DMS153 (cell line): Measurements from ENCODE around the gene MYO15B.
A peak's percentile ranks its signal among the peaks of the same experiment; 100 is the strongest.

Experiments used
- DNase-seq: peaks from one replicate; lab custom pipeline; 2025; lab: John Stamatoyannopoulos, UW

MYO15B gene

DNA sequence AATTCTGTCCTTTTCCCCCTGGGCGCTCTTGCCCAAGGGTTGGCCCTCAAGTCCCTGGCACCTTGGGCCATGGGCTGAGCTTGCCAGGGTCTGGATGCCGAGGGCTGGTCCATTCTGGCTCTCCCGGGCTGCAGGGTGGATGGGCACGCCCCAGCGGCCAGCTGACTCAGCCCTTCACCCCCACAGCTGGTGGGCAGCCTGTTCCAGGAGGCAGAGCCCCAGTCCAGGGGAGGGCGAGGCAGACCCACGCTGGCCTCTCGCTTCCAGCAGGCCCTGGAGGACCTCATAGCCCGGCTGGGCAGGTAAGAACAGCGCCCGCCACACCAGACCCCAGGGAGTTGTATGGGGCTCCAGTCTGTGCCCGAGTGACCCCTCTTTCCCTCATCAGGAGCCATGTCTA lies 15.0 kb downstream of the MYO15B start:
- DNase-seq, result no peak

DNA sequence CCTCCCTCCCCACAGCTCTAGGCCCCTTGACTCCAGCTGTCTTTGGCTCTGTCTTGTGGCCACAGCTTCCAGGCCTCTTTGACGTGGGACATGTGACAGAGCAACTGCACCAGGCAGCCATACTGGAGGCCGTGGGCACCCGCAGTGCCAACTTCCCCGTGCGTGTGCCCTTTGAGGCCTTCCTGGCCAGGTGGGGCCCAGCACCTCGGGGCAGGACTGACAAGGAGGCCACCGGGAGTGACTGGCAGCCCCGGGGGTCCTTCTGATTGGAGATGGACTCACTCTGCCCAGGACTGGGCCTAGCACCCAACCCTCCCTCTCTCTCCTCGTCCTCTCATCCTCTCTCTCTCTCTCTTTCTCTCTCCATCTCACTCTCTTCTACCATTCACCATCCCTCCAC lies 15.5 kb downstream of the MYO15B start:
- no peak for DNase-seq

DNA sequence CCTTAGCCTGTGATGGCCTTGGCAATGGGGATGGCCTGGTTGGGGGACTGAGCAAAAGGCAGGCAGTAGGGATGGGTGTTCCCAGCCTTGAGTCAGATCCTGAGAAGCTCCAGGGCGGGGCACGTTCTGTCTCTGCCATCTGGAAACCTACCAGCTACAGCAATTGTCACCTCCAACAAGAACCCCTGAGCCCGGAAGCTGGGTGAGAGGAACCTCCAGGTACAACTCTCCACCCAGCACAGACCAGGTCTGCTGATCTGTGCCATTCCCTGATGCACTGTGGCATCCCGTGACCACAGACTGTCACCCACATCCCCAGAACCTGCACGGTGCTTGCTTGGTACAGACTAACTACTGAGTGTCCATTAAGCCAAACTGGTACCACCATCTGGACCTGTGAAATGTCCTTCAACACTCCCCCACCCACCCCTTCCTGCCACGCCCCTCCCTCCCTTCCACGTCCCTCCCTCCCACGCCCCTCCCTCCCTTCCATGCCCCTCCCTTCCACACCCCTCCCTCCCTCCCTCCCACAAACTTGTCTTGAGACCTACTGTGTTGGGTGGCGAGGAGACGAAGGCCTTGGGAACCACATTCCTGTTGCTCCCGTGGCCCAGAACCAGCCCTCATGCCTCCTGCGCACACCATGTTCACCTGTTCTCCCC lies 16.6 kb downstream of the MYO15B start:
- DNase-seq, result no peak

DNA sequence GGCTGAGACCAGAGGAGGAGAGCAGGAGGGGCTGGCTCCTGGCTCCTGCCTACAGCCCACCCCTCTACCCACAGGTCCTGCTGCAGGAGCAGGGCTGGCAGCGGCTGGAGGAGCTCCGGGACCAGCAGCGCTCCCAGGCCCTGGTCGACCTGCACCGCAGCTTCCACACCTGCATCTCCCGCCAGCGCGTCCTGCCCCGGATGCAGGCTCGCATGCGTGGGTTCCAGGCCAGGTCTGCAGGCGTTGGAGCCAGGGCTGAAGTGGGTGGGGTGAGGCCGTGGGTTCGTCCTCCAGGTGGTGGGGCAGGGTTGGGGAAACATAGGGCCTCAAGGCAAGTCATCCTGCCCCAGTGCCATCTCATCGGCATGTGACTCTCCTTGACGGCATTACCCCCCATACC lies 18.2 kb downstream of the MYO15B start:
- DNase-seq, result no peak

DNA sequence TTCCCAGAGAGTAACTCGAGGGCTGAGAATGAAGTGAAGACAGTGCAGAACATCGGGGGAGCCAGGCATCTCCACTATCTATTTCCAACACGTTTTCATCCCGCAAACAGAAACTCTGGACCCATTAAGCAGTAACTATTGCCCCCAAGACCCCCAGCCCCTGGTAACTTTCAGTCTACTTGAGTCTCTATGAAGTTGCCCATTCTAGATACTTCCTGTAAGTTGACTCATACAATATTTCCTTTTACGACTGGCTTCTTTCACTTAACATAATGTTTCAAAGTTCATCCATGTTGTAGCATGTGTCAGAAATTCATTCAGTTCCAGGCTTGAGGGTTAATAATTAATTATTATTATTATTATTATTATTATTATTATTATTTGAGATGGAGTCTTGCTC lies 19.5 kb downstream of the MYO15B start:
- no peak for DNase-seq

DNA sequence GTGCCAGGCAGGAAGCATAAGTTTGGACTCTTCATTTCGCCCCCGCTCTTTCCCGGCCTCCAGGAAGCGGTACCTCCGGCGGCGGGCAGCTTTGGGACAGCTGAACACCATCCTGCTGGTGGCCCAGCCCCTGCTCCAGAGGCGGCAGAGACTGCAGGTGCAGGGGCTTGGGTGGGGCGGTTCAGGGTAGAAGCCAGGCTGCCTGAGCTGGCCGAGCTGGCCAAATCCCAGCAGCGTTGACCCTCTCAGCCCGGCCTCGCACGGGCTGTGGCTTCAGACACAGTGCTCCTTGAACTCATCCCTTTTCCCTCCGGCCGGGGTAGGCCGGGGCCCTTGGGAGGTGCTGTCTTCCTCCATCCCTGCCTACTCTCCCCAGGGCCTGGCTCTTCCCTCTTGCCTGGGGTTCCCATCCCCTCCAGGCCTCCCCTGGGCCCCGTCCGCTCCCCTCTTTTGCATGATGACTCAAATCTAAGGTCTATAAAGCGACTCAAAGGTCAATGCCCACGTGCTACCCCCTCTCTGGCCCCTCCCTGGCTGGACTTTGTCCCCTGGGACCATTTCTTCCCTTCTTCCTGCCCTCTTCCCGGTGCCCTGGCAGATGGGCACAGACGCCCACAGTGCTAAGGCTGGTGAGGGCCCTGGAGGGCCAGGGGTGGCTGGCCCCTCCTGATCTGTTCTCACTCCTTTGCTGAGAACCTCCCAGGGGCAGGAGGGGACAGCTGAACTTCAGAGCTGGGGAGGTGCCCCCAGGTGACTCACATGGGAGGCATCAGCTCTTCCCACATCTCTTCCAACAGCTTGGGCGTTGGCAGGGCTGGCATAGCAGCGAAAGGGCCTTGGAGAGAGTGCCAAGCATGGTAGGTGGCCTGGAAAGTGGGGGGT lies 22.7 kb downstream of the MYO15B start:
- no peak for DNase-seq

DNA sequence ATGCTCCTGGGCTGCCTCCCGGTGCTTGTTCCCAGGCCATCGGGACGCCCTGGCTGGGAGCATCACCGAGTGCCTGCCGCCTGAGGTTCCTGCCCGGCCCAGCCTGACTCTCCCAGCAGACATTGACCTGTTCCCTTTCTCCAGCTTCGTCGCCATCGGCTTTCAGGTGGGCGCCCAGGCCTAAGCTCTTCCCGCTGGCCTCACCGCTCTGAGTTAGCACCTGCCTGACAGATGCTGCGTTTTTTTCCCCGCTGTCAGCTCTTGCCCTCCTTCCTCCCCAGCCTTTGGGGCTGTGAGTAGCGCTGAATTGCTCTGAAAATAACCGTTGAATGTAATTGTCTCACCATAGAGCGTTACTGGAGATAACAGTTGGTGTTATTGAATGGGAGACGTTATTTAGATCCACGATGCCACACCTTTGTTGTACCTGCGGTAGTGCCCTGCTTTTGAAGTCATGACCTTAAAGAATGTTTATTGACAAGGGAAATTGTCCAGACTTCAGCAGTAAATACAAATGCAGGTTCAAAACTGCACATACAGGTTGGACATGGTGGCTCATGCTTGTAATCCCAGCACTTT lies 24.3 kb downstream of the MYO15B start:
- DNase-seq, result no peak

DNA sequence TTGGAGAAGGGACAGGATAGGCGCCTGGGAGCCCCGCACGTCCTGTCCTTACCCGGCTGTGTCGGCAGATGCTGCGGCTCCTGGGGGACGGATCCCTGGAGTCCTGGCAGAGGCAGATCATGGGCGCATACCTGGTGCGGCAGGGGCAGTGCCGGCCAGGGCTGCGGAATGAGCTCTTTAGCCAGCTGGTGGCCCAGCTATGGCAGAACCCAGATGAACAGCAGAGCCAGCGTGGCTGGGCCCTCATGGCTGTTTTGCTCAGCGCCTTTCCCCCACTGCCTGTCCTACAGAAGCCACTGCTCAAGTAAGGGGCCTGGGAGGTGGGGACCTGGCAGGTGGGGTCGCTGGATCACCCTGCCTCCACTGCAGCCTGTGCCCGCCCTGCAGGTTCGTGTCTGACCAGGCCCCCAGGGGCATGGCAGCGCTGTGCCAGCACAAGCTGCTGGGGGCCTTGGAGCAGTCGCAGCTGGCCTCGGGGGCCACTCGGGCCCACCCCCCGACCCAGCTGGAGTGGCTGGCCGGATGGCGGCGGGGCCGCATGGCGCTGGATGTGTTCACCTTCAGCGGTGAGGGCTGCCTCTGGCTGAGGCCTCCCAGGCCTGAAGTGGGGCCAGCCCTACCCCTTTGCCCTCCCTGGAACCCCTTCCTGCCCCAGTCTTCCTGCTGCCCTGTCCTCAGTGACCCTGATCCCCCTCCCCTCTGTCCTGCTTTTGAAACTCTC lies 25.5 kb downstream of the MYO15B start:
- no peak for DNase-seq

DNA sequence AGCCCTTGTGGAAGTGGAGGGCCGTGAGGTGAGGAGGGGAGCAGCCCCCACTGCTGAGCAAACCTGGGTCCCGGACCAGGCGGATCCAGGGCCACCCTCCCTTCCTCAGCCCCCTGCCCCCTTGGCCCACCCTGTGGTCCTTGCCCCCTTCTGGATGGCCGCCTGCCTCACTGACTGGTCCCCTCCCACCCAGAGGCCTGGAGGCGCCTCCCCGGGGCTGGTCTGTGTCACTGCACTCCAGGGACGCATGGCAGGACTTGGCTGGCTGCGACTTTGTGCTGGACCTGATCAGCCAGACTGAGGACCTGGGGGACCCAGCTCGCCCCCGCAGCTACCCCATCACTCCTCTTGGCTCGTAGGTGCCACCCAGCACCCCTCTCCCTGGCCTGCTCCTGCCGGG lies 26.4 kb downstream of the MYO15B start:
- DNase-seq, result no peak

DNA sequence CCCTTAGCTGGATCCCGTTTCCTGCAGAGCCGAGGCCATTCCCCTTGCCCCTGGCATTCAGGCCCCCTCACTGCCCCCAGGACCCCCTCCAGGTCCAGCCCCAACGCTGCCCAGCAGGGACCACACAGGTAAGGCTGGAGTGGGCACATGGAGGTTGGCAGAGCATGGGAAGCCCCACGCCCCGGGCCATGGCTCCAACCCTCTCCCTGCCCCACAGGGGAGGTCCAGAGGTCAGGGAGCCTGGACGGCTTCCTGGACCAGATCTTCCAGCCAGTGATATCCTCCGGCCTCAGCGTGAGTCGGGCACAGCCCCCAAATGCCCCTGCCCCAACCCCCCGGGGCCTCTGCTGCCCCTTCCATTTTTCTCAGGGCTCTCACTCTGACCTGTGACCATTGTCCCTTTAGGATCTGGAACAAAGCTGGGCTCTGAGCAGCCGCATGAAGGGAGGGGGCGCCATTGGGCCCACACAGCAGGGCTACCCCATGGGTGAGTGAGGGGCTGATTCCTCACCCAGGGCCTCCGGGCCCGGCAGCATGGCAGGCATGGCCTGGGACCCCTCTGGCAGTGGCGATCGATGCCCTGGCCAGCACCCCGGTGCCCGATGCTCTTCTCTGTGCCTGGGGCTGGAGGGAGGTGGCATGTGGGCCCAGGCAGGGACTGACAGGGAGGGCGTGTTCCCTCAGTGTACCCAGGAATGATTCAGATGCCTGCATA lies 27.1 kb downstream of the MYO15B start:
- DNase-seq, result no peak

DNA sequence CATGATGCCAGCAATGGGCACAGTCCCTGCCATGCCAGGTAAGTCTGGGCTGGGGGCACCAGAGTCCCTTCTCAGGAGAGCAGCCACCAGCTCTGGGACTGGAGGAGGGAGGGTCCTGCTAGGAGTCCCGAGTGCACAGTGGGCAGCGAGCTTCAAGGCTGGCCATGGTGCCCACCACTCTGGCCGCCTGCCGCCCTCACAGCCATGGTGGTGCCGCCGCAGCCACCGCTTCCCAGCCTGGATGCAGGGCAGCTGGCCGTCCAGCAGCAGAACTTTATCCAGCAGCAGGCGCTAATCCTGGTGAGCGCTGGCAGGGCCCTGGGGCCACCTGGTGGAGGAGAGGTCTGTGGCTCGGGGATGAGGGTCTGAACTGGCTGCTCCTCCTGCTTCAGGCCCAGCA lies 27.7 kb downstream of the MYO15B start:
- no peak for DNase-seq

DNA sequence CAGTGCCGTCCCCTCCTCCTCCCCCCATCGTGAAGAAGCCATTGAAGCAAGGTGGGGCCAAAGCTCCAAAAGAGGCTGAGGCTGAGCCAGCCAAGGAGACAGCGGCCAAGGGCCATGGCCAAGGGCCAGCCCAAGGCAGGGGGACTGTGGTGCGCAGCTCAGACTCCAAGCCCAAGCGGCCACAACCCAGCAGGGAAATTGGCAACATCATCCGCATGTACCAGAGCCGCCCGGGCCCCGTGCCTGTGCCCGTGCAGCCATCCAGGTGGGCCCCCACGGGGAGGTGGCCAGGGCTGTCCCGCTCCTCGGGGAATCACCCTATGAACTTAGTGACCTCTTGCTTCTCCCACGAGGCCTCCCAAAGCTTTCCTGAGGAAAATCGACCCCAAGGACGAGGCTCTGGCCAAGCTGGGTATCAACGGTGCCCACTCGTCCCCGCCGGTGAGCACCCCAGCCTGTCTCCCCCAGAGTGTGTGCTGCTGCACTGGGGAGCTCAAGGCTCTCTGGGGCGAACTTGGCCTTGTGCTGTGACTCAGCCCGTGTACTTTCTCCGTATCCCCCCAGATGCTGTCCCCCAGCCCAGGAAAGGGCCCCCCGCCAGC lies 29.0 kb downstream of the MYO15B start:
- DNase-seq, result no peak

DNA sequence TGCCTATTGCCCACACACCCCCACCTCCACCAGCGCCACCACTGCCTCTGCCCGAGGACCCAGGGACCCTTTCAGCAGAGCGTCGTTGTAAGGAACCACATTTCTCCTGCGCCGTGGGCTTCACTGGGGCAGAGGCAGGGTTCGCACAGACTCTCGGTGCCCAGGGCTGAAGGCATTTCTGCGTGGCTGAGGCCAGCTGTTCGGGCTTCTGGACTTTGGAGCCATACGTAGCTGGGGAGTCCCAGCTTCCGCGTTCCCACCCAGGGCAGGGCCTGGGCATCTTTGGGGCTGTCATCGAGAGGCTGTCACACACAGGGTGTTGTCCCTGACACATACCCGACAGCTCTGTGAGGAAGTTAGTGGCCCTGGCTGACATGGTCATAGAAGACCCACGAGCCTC lies 29.6 kb downstream of the MYO15B start:
- no peak for DNase-seq

DNA sequence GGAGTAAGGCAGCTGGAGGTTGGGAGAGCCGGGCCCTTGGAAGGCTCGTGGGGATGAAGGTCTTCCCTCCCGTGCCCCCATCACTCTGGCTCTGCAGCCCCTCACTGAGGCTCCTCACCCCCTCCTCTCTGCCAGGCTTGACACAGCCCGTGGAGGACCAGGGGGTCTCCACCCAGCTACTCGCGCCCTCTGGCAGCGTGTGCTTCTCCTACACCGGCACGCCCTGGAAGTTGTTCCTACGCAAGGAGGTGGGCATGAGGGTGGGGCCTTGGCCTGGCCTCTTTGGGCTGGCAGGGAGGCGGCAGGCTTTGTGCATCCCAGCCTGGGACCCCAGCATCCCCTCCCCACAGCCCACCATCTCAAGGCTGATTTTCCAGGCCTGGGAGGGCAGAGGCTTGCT lies 30.1 kb downstream of the MYO15B start:
- DNase-seq, result no peak

DNA sequence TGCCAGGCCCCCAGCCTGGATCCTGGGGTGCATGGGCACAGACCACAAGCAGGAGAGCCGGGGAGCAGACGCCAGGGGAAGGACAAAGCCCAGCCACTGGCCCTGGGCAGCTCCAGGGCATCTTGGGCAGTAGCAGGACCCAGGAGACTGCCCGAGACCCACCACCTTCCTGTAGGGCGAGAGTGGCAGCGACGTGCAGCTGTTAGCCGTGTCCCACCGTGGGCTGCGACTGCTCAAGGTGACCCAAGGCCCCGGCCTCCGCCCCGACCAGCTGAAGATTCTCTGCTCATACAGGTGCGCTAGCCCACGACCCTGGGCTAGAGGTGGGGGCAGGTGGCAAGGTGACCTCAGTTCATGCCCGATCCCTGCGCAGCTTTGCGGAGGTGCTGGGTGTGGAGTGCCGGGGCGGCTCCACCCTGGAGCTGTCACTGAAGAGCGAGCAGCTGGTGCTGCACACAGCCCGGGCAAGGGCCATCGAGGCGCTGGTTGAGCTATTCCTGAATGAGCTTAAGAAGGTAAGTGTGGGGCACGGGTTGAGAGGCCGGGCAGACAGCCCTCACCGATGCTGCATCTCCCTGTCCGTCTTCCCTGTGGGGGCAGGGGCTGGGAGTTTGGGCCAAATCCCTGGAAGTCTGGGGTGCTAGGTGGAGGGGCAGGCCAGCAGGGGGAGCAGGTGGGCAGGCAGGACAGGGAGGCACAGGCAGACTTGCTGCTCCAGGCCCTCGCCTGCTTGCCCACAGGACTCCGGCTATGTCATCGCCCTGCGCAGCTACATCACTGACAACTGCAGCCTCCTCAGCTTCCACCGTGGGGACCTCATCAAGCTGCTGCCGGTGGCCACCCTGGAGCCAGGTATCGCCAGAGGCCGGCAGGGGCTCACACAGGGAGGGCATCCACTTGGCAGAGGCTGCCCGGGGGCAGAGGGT lies 32.2 kb downstream of the MYO15B start:
- DNase-seq, result peak; percentile 33

DNA sequence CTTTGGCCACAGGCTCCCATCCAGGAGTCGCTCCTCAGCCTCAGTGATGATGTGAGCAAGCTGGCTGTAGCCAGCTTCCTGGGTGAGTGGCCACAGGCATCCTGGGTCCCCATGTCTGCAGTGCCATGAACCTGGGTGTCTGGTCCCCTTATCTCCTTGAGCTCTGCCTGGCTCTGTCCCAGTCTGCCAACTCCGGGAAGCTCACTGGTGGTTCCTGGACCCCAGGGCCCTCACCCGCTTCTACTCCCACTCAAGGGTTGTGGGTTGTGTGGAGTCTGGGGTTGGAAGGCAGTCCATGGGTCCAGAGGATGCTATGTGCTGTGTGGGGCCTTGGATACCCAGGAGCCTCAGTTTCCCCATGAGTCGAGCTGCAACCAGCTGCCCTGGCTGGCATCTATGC lies 33.9 kb downstream of the MYO15B start:
- no peak for DNase-seq

DNA sequence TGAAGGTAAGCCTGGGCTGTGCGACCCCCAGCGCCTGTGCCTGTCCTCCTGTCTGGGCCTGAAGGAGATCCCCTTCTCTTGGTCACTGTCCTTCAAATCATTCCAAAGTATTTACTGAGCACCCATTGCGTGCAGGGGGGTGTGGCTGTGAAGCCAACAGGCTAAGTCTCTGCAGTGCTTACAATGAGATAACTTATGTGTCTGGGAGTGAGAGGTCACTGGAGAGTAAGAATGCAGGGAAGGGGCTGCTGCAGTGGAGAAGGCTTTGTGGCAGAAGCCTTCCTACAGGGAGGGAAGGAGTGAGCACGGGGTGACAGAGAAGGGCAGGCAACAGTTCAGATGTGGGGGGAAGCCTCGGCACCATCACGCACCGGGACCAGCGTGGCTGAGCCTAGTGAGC lies 34.5 kb downstream of the MYO15B start:
- DNase-seq, result no peak

DNA sequence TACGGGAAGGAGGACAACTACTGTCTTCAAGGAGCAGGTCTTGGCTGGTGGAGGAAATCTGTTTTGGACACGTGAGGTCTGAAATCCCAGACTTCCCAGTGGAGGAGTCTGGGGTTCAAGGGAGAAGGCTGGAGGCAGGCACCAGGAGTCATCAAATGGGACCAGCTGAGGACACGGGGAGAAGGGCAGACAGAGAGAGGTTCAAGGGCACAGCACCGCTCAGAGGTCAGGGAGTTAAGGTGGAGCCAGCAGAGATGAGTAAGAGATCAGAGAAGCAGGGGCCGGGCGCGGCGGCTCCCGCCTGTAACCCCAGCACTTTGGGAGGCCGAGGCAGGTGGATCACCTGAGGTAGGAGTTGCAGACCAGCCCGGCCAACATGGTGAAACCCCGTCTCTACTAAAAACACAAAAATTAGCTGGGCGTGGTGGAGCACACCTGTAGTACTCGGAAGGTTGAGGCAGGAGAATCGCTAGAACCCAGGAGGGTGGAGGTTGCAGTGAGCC lies 35.2 kb downstream of the MYO15B start:
- no peak for DNase-seq

DNA sequence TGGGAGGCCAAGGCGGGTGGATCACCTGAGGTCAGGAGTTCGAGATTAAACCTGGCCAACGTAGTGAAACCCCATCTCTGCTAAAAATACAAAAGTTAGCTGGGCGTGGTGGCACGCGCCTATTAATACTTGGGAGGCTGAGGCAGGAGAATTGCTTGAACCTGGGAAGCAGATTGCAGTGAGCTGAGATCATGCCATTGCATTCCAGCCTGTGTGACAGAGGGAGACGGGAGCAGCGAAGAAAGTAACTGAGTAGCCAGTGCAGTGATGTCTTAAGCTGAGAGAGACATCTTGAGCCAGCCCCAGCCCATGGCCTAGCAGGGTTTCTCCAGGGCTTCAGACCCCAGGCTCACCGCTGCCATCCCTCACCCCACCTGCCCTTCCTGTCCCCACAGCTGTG lies 35.8 kb downstream of the MYO15B start:
- no peak for DNase-seq

DNA sequence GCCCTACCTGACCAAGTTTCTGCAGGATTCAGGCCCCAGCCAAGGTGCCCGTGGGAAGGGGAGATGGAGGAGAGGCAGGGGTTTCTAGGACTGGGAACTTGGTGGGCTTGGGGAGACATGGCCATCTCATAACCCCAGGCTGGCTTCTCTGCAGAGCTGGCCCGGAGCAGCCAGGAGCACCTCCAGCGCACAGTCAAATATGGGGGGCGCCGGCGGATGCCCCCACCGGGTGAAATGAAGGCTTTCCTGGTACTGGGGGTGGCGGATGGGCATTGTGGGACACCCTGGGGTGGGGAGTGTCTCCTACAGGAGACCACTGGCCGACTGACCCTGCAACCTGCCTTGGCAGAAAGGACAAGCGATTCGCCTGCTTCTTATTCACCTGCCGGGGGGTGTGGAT lies 36.4 kb downstream of the MYO15B start:
- no peak for DNase-seq
